Endothelial cell (in vitro differentiated cells): Measurements from ENCODE around the gene KAZN. TPM values are rescaled to one million over a fixed set of nuclear protein-coding genes. Genes with fewer than 3 reads are reported as not detected.

Source experiments
- DNase-seq: peaks from one replicate; pipeline ENCODE4 v3.0.0; 2021; ENCODE audit warnings: low spot score
- H3K27ac Mint-ChIP-seq: one replicate; pipeline ENCODE4 v1.8.0; 2021; ENCODE audit warnings: mixed read lengths, inconsistent platforms; ENCODE audit not compliant: unreplicated experiment
- H3K27me3 Mint-ChIP-seq: one replicate; pipeline ENCODE4 v1.8.0; 2021; ENCODE audit warnings: mild to moderate bottlenecking, moderate library complexity, mixed read lengths, inconsistent platforms; ENCODE audit not compliant: unreplicated experiment
- H3K36me3 Mint-ChIP-seq: one replicate; pipeline ENCODE4 v1.8.0; 2021; ENCODE audit warnings: mild to moderate bottlenecking, low read depth, mixed read lengths, inconsistent platforms; ENCODE audit not compliant: unreplicated experiment
- H3K4me1 Mint-ChIP-seq: one replicate; pipeline ENCODE4 v1.8.0; 2021; ENCODE audit warnings: mild to moderate bottlenecking, mixed read lengths, inconsistent platforms; ENCODE audit not compliant: unreplicated experiment
- H3K4me3 Mint-ChIP-seq: one replicate; pipeline ENCODE4 v1.8.0; 2021; ENCODE audit warnings: mild to moderate bottlenecking, mixed read lengths, inconsistent platforms; ENCODE audit not compliant: unreplicated experiment
- H3K9me3 Mint-ChIP-seq: one replicate; pipeline ENCODE4 v1.8.0; 2021; ENCODE audit warnings: mixed read lengths, inconsistent platforms; ENCODE audit not compliant: unreplicated experiment
- total RNA-seq: library from RNA; stranded (reverse); fragmentation: NEBNext Ultra II Directional; extraction: Animal tissue kit (Norgen Biotek cat#: 25700); gene quantifications from one replicate; pipeline ENCODE4 v1.2.1, GENCODE V29; 2021; ENCODE audit not compliant: unreplicated experiment
- TF ChIP-seq, protein P1 (sequence below): fragments of 200-600 bp; sonication (generic); IDR thresholded peaks from one replicate; pipeline ENCODE4 v1.5.0; 2021; ENCODE audit warnings: antibody characterized with exemption; ENCODE audit not compliant: unreplicated experiment

Gene KAZN
- total RNA-seq, 1 donor from 2014 or later: 10.1 TPM

DNA sequence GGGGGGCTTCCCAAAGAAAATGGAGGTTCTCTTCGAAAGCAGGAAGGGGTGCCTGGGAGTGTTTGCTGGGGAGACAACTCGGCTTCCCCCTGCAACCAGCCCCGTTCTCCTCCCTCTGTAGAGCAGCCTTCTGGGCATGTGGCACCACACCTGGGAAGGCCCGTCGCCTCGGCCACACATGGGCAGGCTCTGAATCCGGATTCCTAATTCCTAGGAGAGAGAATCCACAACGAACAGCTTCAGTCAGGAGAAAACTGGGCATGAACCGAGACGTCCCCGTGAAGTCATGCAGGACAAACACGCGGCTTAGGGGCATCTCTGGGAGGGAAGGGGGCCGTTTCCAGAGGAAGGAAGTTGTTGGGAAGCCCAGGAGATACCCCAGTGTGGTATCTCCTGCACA is 224.5 kb downstream of the KAZN start:
- Mint-ChIP-seq H3K4me1 (no peaks in the 10 kb centered on the region), H3K9me3 (no peaks in the 10 kb centered on the region), H3K27ac (no peak overlapping the region), H3K36me3 (no peaks in the 10 kb centered on the region), H3K4me3 (no peak overlapping the region), H3K27me3 (no peaks in the 10 kb centered on the region)
- DNase-seq: no peak
- TF ChIP-seq, protein P1, sequence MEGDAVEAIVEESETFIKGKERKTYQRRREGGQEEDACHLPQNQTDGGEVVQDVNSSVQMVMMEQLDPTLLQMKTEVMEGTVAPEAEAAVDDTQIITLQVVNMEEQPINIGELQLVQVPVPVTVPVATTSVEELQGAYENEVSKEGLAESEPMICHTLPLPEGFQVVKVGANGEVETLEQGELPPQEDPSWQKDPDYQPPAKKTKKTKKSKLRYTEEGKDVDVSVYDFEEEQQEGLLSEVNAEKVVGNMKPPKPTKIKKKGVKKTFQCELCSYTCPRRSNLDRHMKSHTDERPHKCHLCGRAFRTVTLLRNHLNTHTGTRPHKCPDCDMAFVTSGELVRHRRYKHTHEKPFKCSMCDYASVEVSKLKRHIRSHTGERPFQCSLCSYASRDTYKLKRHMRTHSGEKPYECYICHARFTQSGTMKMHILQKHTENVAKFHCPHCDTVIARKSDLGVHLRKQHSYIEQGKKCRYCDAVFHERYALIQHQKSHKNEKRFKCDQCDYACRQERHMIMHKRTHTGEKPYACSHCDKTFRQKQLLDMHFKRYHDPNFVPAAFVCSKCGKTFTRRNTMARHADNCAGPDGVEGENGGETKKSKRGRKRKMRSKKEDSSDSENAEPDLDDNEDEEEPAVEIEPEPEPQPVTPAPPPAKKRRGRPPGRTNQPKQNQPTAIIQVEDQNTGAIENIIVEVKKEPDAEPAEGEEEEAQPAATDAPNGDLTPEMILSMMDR: no peak

DNA sequence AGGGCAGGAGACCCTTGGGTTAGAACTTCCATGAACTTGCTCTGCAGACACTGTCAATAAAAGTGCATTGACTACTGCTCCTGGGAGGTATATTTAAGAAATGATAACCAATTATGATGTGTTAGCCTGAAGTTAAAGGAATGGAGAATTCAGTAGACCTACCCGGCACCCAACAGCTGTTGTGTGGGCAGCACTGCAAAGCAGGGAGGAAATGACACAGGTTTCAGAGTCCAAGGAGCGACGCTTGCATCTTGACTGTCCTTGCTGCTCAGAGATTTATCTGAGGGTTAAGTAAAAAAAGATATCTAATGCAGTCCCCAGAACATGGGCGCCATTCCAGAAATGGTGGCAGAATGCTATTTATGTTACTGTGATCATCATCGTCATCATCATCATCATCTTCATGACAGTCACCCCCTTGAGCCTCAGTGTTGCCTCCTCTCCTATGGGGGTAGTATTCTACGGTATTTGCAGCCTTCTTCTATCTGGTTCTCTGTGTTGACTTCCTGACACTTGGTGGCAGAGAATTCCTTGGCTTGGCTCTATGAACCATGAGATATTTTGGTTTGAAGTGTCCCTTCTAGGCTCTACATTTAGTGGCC is 225.9 kb downstream of the KAZN start:
- Mint-ChIP-seq H3K27me3 (no peaks in the 10 kb centered on the region), H3K27ac (no peak overlapping the region), H3K36me3 (no peaks in the 10 kb centered on the region), H3K4me1 (no peaks in the 10 kb centered on the region), H3K9me3 (no peaks in the 10 kb centered on the region), H3K4me3 (no peak overlapping the region)
- no peak for DNase-seq
- TF ChIP-seq, protein P1: no peak

DNA sequence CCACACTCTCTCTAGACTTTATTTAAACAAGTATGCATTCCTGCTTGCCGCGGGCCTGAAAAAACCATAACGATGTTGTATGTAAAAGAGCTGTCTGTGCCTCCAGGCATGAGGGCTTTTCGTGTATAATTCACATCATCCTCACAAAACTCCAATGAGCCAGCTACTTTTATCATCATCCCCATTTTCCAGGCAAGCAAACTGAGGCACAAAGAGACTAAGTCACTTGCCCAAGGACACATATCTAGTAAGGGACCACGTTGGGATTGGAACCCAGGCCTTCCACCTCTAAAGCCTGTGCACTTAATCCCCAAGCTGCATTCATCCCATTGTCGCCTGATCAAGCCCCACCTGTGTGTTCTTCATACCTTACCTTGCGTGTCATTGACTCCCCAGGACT is 226.9 kb downstream of the KAZN start:
- Mint-ChIP-seq H3K36me3 (no peaks in the 10 kb centered on the region), H3K4me1 (no peaks in the 10 kb centered on the region), H3K4me3 (no peak overlapping the region), H3K27me3 (no peaks in the 10 kb centered on the region), H3K9me3 (no peaks in the 10 kb centered on the region), H3K27ac (no peak overlapping the region)
- DNase-seq: no peak
- TF ChIP-seq, protein P1: no peak

- Mint-ChIP-seq H3K4me1 (no peaks in the 10 kb centered on the region), H3K36me3 (no peaks in the 10 kb centered on the region), H3K27ac (no peak overlapping the region), H3K27me3 (no peaks in the 10 kb centered on the region), H3K9me3 (no peaks in the 10 kb centered on the region), H3K4me3 (no peak overlapping the region)
- DNase-seq: no peak
- TF ChIP-seq, protein P1: no peak
These were observed 227.7 kb downstream of the KAZN start for GRCh38 chr1:14826172-14826636.

DNA sequence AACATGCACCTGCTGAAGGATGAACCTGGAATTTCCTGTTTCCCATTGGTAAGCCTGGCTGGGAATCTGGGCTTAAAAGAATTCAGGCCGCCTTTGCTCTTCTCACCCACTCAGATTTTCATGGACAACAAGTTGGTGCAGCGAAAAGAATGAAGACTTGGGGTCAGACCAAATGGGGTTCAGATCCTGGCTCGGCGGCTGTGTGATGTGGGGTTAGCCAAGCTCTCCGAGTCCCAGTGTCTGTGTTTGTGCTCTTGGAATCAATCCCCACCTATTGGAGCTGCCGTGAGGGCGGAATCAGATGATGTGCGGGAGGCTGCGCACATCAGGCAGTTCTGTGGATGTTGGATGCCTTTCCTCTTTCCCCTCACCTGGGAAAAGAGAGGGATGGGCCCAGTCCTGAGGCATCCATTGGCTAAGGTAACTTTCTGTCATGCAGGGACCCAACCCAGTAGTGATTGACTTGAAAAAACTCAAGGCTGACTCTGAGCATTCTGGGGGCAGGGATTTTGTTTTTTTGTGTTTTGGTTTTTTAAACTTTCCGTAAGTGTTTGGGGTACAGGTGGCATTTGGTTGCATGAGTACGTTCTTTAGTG is 228.3 kb downstream of the KAZN start:
- H3K9me3 Mint-ChIP-seq: no peaks in the 10 kb centered on the region
- no peaks in the 10 kb centered on the region for H3K27me3 Mint-ChIP-seq
- no peak overlapping the region for H3K27ac Mint-ChIP-seq
- no peak for DNase-seq
- H3K36me3 Mint-ChIP-seq: no peaks in the 10 kb centered on the region
- H3K4me1 Mint-ChIP-seq: no peaks in the 10 kb centered on the region
- TF ChIP-seq, protein P1: no peak
- H3K4me3 Mint-ChIP-seq: no peak overlapping the region
